ENCODE measurements around the gene CAPN9.

Gene CAPN9

DNA sequence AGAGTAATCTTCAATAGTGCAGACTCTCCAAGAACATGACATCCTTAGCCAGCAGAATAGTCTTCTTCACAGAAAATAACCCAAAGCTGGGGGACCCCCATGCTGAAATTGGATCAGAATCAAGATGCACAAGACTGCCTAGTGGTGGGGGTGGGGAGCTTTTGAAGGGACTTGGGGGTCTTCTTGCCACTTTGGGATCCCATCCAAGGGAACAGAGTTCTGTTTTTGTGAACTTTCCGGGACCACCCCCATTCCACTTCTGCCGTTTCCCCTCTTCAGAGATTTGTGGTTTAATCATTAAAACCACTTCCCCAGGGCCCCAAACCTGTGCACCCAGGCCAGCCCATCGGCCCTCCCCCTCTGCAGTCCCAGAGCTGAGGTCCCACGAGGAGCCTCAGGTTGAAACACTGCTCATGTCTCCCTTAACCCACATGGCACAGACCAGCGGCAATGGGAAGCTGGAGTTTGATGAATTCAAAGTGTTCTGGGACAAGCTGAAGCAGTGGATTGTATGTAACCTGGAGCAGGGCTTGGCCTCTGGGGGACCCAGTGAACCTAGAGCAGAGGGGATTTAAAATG is 44.9 kb downstream of the CAPN9 start:
- no peak overlapping the region for H3K27ac ChIP-seq
- TF ChIP-seq CTCF (IDR thresholded peaks at IDR 0.05) (no peak), ZFX (IDR thresholded peaks at IDR 0.05; ENCODE audit: borderline replicate concordance) (no peak)

DNA sequence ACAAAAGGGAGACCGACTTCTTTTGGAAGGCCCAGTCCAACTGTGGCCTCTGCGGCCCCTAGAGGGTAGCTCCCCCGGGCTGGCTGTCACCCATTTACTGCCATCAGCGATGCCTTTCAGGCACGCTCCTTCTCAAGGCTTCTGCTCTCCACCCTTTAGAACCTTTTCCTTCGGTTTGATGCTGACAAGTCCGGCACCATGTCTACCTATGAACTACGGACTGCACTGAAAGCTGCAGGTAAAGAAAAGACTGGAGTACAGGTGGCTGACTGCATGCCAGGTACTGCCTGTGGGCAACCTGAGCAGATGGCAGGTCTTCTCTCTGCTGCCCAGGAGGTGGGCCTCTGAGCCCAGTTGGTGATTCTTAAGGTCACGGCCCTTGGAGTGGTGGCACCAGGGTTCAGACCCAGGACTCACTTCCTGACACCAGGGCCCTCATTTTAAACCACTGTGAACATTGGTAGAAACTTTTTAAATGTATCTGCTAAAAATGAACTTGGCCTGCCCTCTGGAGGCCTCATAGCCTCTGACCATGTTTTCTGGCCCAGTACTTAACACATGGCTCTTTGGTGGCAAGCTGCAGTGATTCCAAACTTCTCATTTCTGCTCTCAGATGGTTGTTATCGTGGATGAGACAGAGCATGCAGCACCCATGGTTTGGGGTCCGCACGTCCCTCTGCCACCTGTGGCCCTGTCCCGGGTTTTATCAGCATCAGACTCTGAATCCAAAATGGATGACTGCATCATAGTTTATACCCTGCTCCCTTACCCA is 45.7 kb downstream of the CAPN9 start:
- no peak for TF ChIP-seq CTCF (IDR thresholded peaks at IDR 0.05)
- TF ChIP-seq ZFX (IDR thresholded peaks at IDR 0.05; ENCODE audit: borderline replicate concordance), result no peak
- no peak overlapping the region for H3K27ac ChIP-seq

DNA sequence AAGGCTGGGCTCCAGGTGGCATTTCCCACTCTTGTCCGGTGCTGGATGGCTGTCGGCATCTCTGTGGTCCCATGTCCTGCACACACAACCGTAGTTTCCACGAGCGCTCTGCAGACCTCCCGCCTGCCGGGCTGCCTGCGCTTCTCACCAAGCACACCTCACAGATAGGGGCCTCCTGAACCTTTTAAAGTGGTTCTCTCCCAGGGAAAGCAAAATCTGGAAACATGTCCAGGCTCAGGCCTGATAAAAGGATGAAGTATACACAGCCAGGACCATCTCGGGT is 46.2 kb downstream of the CAPN9 start:
- TF ChIP-seq CTCF (IDR thresholded peaks at IDR 0.05) (no peak), ZFX (IDR thresholded peaks at IDR 0.05; ENCODE audit: borderline replicate concordance) (no peak)
- no peak overlapping the region for H3K27ac ChIP-seq

GRCh38 chr1:230794431-230794830 is 47.2 kb downstream of the CAPN9 start:
- no peak overlapping the region for H3K27ac ChIP-seq
- TF ChIP-seq CTCF (IDR thresholded peaks at IDR 0.05), result no peak

- no peak for TF ChIP-seq ZFX (IDR thresholded peaks at IDR 0.05; ENCODE audit: borderline replicate concordance)
- no peak for TF ChIP-seq CTCF (IDR thresholded peaks at IDR 0.05)
- no peak overlapping the region for H3K27ac ChIP-seq
Observed at GRCh38 chr1:230794871-230795605, 47.9 kb downstream of the CAPN9 start.

- no peak for TF ChIP-seq ZFX (IDR thresholded peaks at IDR 0.05; ENCODE audit: borderline replicate concordance)
- no peak for TF ChIP-seq CTCF (IDR thresholded peaks at IDR 0.05)
- no peak overlapping the region for H3K27ac ChIP-seq
Observed at GRCh38 chr1:230796626-230797025, 49.4 kb downstream of the CAPN9 start.

GRCh38 chr1:230797376-230797920 is 50.3 kb downstream of the CAPN9 start:
- no peak for TF ChIP-seq CTCF (IDR thresholded peaks at IDR 0.05)
- no peak for TF ChIP-seq ZFX (IDR thresholded peaks at IDR 0.05; ENCODE audit: borderline replicate concordance)

More at GRCh38 chr1:230797376-230797920, 50.3 kb downstream of the CAPN9 start:
- no peak overlapping the region for H3K27ac ChIP-seq

Measured in 22Rv1 (cell line).